ENCODE data around the gene RAD51B.

RAD51B gene

GRCh38 chr14:68281497-68281896, 461.9 kb downstream of the RAD51B start:
- FAIRE-seq (no peak), DNase-seq (ENCODE audit: insufficient read length, low spot score) (no peak)
- no peak for TF ChIP-seq CTCF (IDR thresholded peaks at IDR 0.05; ENCODE audit: insufficient read depth, missing control alignments)

- DNase-seq (ENCODE audit: insufficient read length, low spot score) (no peak), FAIRE-seq (no peak)
- no peak for TF ChIP-seq CTCF (IDR thresholded peaks at IDR 0.05; ENCODE audit: insufficient read depth, missing control alignments)
Observed at GRCh38 chr14:68282479-68283377, 463.1 kb downstream of the RAD51B start.

GRCh38 chr14:68283378-68284123, 464.0 kb downstream of the RAD51B start:
- no peak for FAIRE-seq
- TF ChIP-seq CTCF (IDR thresholded peaks at IDR 0.05; ENCODE audit: insufficient read depth, missing control alignments), result no peak
- no peak for DNase-seq (ENCODE audit: insufficient read length, low spot score)

GRCh38 chr14:68284333-68284732, 464.8 kb downstream of the RAD51B start:
- no peak for FAIRE-seq
- DNase-seq (ENCODE audit: insufficient read length, low spot score), result no peak
- TF ChIP-seq CTCF (IDR thresholded peaks at IDR 0.05; ENCODE audit: insufficient read depth, missing control alignments), result no peak

GRCh38 chr14:68284834-68285233, 465.3 kb downstream of the RAD51B start:
- no peak for DNase-seq (ENCODE audit: insufficient read length, low spot score)
- TF ChIP-seq CTCF (IDR thresholded peaks at IDR 0.05; ENCODE audit: insufficient read depth, missing control alignments), result no peak
- no peak for FAIRE-seq

- no peak for TF ChIP-seq CTCF (IDR thresholded peaks at IDR 0.05; ENCODE audit: insufficient read depth, missing control alignments)
- FAIRE-seq (no peak), DNase-seq (ENCODE audit: insufficient read length, low spot score) (no peak)
Observed at GRCh38 chr14:68285421-68286179, 466.0 kb downstream of the RAD51B start.
